ENCODE results near the gene PRSS3. TPM values are rescaled to one million over a fixed set of nuclear protein-coding genes. Genes with fewer than 3 reads are reported as not detected.
"Not testable (repeated sequence)": the region's sequence is repeated elsewhere in the genome, so short reads cannot be mapped to it uniquely, and the experiment has no call there.

Gene PRSS3
- polyA plus RNA-seq (2012; ENCODE audit: insufficient read depth, insufficient read length, low read depth): 116 TPM

- Histone ChIP-seq H3K36me3 (peaks cover 19% of the 10 kb centered on the region), H3K4me1 (no peaks in the 10 kb centered on the region), H3K27me3 (no peaks in the 10 kb centered on the region), H3K9me3 (no peaks in the 10 kb centered on the region), H3K4me3 (ENCODE audit: low read depth, low read length) (no peak within 1 kb of the TSS)
- TF ChIP-seq, protein P1, sequence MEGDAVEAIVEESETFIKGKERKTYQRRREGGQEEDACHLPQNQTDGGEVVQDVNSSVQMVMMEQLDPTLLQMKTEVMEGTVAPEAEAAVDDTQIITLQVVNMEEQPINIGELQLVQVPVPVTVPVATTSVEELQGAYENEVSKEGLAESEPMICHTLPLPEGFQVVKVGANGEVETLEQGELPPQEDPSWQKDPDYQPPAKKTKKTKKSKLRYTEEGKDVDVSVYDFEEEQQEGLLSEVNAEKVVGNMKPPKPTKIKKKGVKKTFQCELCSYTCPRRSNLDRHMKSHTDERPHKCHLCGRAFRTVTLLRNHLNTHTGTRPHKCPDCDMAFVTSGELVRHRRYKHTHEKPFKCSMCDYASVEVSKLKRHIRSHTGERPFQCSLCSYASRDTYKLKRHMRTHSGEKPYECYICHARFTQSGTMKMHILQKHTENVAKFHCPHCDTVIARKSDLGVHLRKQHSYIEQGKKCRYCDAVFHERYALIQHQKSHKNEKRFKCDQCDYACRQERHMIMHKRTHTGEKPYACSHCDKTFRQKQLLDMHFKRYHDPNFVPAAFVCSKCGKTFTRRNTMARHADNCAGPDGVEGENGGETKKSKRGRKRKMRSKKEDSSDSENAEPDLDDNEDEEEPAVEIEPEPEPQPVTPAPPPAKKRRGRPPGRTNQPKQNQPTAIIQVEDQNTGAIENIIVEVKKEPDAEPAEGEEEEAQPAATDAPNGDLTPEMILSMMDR (IDR thresholded peaks at IDR 0.05; ENCODE audit: low read depth, low read length): no peak
- no peak for DNase-seq
Observed at GRCh38 chr9:33795281-33795680, at the start of gene PRSS3. TSS of gene PRSS3 (plus strand) at chr9:33795561. CDS start at chr9:33795574, 13 bp downstream.

DNA sequence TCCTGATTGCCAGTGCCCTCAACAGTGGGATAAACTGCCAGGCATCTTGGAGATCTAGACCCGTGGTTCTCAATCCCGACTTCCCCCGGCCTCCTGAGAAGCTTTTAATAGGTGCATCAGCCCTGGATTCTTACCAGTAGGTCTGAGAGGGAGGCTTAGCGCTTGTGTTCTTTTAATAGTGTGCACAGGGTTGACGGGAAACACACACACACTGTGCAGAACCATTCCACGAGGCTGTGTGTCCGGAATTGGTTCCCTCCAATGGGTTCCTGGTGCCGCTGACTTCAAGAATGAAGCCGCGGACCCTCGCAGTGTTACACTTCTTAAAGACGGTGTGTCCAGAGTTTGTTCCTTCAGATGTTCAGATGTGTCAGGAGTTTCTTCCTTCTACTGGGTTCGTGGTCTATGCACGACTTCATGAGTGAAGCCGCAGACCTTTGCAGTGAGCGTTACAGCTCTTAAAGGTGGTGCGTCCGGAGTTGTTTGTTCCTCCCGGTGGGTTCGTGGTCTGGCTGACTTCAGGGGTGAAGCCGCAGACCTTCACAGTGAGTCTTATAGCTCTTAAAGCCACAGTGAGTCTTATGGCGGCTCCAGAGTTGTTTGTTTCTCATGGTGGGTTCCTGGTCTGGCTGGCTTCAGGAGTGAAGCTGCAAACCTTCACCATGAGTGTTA lies 46.6 kb upstream of the PRSS3 start:
- Histone ChIP-seq H3K36me3 (no peaks in the 10 kb centered on the region), H3K4me3 (ENCODE audit: low read depth, low read length) (no peak overlapping the region), H3K27me3 (no peaks in the 10 kb centered on the region; the same call in 1 of the 2 replicates), H3K9me3 (peaks cover 4% of the 10 kb centered on the region; the same call in 1 of the 2 replicates), H3K4me1 (peaks cover 11% of the 10 kb centered on the region)
- DNase-seq: no peak
- TF ChIP-seq, protein P1 (IDR thresholded peaks at IDR 0.05; ENCODE audit: low read depth, low read length): no peak

- not testable (repeated sequence) for H3K36me3 ChIP-seq; H3K4me3 ChIP-seq (ENCODE audit: low read depth, low read length); DNase-seq; H3K27me3 ChIP-seq; H3K9me3 ChIP-seq
- peaks cover 11% of the 10 kb centered on the region for H3K4me1 ChIP-seq
Observed at GRCh38 chr9:33749305-33749654, 46.1 kb upstream of the PRSS3 start.

- TF ChIP-seq, protein P1 (IDR thresholded peaks at IDR 0.05; ENCODE audit: low read depth, low read length): no peak
- Histone ChIP-seq H3K27me3 (no peaks in the 10 kb centered on the region; the same call in 1 of the 2 replicates), H3K4me3 (ENCODE audit: low read depth, low read length) (peak overlapping the region; percentile 85), H3K4me1 (peaks cover 11% of the 10 kb centered on the region), H3K36me3 (no peaks in the 10 kb centered on the region; the same call in 1 of the 2 replicates), H3K9me3 (peaks cover 4% of the 10 kb centered on the region; the same call in 1 of the 2 replicates)
- peak; percentile 85 for DNase-seq
Observed at GRCh38 chr9:33750307-33750838, 45.0 kb upstream of the PRSS3 start.

- Histone ChIP-seq H3K9me3 (peaks cover 4% of the 10 kb centered on the region; the same call in 1 of the 2 replicates), H3K27me3 (no peaks in the 10 kb centered on the region; the same call in 1 of the 2 replicates), H3K4me1 (peaks cover 11% of the 10 kb centered on the region), H3K4me3 (ENCODE audit: low read depth, low read length) (peak overlapping the region; percentile 85), H3K36me3 (no peaks in the 10 kb centered on the region; the same call in 1 of the 2 replicates)
- peak; percentile 72 for DNase-seq
- TF ChIP-seq, protein P1 (IDR thresholded peaks at IDR 0.05; ENCODE audit: low read depth, low read length): no peak
Observed at GRCh38 chr9:33750839-33751339, 44.5 kb upstream of the PRSS3 start.

DNA sequence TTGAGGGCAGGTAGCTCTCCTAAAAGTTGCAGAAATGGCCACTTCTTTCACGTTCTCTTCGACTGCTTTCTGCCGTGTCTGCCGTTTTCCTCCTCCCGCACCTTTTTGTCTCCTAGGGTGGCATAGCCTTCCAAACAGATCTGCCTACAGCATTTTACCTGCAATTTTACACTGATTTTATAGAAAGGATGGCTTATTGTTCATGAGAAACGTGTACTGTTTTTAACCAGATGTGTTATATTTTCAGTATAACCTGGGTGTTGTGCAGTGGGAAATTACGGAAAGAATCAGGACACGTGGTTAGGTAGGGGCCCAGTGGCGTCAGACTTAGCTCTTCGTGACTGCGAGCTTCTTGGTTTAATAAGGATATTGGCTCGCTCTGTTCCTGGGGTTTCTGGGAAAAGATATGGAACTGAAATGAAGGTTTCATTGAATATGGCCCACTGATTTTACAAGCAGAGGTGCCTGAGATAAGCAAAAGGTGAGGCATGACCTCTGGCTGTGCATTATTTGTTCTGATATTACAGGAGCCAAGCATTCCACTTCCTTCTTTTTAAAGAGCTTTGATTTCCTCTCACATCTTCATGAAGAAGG lies 43.7 kb upstream of the PRSS3 start:
- DNase-seq: no peak
- Histone ChIP-seq H3K27me3 (no peaks in the 10 kb centered on the region; the same call in 1 of the 2 replicates), H3K4me3 (ENCODE audit: low read depth, low read length) (peak overlapping the region; percentile 85), H3K36me3 (no peaks in the 10 kb centered on the region; the same call in 1 of the 2 replicates), H3K9me3 (peaks cover 4% of the 10 kb centered on the region; the same call in 1 of the 2 replicates), H3K4me1 (peaks cover 11% of the 10 kb centered on the region)
- TF ChIP-seq, protein P1 (IDR thresholded peaks at IDR 0.05; ENCODE audit: low read depth, low read length): no peak
